Activated CD4-positive, alpha-beta T cell treated with anti-CD3 and anti-CD28 coated beads, Interleukin-10, Interleukin-2, amounts not matched to agents 100 ng/mL and 50 ng/mL, durations not matched to agents 16 hours and 8 hours (primary cell): ENCODE data around the gene GPC2.
"Not testable (repeated sequence)": the region's sequence is repeated elsewhere in the genome, so short reads cannot be mapped to it uniquely, and the experiment has no call there.

Experiments used
- DNase-seq: peaks from one replicate; pipeline ENCODE4 v3.0.0-alpha.2; 2020

Gene GPC2

DNA sequence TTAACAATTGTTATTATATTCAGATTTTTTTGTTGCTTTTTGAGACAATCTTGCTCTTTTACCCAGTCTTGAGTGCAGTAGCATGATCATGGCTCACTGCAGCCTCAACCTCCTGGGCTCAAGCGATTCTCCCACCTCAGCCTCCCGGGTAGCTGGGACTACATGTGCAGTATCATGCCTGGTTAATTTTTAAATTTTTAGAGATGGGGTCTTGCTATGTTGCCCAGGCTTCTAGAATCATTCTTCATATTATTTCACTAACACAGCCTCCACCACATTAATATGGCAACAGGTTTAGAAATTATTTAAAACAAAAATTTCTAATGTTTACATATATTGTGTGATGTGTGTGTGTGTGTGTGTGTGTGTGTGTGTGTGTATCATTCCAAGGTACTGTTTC is 29.9 kb downstream of the GPC2 start:
- DNase-seq, result no peak

- DNase-seq, result not testable (repeated sequence)
Observed at GRCh38 chr7:100146350-100146749, 30.8 kb downstream of the GPC2 start.

DNA sequence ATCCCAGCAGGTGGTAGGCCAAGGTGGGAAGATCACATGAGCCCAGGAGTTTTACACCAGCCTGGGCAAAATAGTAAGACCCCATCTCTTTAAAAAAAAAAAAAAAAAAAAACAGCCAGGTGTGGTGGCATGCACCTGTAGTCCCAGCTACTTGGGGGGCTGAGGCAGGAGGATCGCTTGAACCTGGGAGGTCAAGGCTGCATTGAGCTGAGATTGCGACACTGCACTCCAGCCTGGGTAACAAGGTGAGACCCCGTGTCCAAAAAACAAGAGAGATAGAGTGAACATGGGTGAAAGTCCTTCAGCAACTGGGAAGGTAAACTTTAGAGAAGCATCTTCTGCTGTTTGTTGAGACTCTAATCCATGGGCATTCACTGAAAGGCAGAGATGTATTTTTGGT is 34.7 kb downstream of the GPC2 start:
- DNase-seq, result no peak

- no peak for DNase-seq
Observed at GRCh38 chr7:100141555-100141949, 35.6 kb downstream of the GPC2 start.

DNA sequence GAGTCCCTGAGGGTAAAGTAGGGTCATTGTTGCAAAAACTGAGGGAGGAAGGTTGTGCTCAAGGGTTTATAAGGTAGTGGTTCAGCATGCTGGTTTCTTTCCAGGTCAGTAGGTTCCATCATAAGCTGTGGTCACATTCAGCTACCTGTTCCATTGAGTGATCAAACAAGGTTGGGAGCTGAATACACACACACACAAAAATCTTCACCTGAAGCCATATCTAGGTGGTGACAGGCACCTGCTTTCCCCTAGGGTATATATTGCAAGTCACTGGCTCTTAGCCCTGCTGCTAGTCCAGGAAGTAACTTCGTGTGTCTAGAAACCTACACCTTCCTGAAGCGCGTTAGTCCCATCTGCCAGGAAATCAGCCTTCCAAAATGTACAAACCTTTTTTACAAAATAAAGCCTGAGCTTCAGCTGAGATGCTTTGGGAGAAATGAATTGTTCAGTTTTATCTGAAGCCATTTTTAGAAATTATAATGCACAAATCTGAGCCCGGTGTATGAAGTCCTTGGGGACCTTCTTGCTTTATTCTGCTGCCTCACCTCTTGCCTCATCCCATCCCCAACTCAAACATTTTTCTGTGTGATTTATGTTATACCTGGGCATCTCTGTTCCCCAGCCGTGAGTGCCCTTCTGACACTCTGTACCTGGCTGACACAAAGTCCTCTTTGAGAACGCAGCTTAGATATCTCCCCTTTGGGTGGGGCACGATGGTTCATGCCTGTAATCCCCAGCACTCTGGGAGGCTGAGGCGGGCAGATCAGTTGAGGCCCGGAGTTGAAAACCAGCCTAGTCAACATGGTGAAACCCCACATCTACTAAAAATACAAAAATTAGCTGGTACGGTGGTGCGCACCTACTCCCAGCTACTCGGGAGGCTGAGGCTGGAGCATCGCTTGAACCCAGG is 39.1 kb downstream of the GPC2 start:
- no peak for DNase-seq

GRCh38 chr7:100132697-100133151 is 44.5 kb downstream of the GPC2 start:
- DNase-seq, result peak; percentile 76

- no peak for DNase-seq
Observed at GRCh38 chr7:100132126-100132525, 45.1 kb downstream of the GPC2 start.

GRCh38 chr7:100130608-100131453 is 46.4 kb downstream of the GPC2 start:
- peak; percentile 82 for DNase-seq

GRCh38 chr7:100130220-100130607 is 47.0 kb downstream of the GPC2 start:
- DNase-seq, result not testable (repeated sequence)

GRCh38 chr7:100128637-100128963 is 48.6 kb downstream of the GPC2 start:
- no peak for DNase-seq

- DNase-seq, result no peak
Observed at GRCh38 chr7:100127866-100128636, 49.1 kb downstream of the GPC2 start.

- DNase-seq, result peak; percentile 93
Observed at GRCh38 chr7:100126931-100127865, 50.0 kb downstream of the GPC2 start, which contains the start of gene MBLAC1. Gene MBLAC1, plus strand, starts transcription at chr7:100126967. Its CDS starts 429 bp downstream, at chr7:100127396.

- DNase-seq, result no peak
Observed at GRCh38 chr7:100126239-100126930, 50.8 kb downstream of the GPC2 start.

DNA sequence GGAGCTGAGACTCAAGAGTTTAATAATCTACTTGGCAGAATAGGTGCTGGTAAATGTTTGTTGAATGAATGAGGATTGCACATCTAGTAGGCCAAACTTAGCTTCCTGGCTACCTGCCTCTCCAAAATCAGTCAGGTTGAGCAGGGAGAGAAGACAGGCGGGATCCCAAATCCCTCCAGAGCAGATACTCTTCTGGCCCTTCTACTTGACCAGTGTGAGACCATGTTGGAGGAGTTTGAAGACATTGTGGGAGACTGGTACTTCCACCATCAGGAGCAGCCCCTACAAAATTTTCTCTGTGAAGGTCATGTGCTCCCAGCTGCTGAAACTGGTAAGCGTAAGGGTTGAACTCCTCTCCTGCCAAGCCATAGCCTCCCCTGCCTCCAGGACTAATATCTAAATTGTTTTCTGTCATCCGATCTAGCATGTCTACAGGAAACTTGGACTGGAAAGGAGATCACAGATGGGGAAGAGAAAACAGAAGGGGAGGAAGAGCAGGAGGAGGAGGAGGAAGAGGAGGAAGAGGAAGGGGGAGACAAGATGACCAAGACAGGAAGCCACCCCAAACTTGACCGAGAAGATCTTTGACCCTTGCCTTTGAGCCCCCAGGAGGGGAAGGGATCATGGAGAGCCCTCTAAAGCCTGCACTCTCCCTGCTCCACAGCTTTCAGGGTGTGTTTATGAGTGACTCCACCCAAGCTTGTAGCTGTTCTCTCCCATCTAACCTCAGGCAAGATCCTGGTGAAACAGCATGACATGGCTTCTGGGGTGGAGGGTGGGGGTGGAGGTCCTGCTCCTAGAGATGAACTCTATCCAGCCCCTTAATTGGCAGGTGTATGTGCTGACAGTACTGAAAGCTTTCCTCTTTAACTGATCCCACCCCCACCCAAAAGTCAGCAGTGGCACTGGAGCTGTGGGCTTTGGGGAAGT is 52.6 kb downstream of the GPC2 start:
- DNase-seq, result no peak

DNA sequence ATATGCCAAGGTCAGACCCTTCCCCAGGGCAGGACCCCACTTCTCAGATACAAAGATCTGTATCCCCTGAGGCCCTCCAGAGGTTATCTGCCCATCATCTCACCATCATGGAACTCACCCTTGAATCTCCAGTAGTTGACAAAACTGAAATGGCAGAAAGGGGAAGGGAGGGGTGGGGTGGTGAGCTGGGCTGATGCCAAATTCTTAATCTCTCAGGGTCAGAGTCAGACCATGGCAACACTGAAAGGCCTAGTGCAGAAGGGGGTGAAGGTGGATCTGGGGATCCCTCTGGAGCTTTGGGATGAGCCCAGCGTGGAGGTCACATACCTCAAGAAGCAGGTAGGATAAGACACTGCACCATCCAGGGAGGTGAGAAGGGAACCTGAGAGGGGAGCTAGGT is 54.6 kb downstream of the GPC2 start:
- DNase-seq, result no peak

DNA sequence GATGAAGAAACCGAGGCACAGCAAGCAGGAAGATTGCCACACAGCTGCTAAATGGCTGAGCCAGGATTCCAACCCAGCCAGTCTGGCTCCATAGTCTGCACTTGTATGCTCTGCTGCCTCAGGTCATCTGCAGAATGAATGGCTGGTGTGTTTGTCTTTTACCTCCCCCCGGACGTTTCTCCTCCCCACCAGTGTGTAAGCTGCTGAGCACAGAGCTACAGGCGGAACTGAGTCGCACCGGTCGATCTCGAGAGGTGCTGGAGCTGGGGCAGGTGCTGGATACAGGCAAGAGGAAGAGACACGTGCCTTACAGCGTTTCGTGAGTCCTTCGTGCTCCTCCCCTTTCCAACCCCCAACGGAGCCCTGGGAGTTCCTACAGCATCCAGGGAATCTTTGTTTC is 55.1 kb downstream of the GPC2 start:
- DNase-seq, result no peak

DNA sequence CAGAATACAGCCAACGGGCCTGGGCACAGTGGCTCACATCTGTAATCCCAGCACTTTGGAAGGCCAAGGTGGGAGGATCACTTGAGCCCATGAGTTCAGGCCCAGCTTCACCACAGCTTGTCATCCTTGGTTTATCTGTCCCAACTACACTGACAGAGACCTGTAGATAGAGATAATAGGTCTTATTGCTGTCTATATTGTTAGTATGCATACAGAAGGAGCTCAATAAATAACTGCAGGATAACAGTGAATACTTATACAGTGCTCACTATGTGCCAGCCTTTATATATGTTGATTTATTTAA is 56.5 kb downstream of the GPC2 start:
- DNase-seq, result no peak

DNA sequence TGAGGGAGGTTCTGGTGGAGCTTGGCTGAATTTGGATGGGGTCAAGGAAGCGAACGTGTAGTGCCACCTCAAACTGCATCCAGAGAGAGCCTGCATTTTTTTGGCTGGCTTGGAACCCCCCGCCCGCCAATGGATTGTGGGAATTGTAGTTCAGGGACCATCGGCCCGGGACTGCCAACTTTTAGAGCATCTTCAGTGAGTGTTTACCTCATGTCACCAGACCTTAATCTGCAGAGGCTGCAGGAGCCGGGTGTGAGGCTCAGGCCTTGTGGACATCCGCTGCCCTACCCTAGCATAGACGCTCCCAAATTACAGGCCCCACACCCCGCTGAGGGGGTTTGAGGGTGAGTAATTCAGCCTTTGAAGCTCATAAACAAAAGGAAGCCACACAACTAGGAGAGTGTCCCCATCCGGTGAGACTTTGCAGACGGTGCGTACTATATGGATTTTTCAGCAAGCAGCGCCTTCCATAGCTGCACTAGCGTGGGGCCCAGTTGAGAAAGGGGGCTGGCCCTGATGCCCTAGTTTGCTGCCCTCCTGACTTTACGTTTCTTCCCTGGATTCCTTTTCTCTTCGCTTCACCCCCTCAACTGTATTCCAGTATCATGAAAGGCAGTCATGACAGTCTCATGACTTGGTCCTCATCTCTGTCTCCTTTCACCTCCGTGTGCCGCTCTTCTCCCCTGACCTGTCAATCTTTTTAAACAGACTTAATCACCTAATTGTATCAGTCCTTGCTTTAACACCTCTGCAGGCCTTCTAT is 57.0 kb downstream of the GPC2 start:
- peak; percentile 79 for DNase-seq
